Ishikawa (cell line): Measurements from ENCODE around the gene FBXO21.

Experiments
- CEBPB ChIP-seq: IDR thresholded peaks from 2 replicates; pipeline ENCODE4 v1.6.1; 2012
- CREB1 ChIP-seq: IDR thresholded peaks from 2 replicates; pipeline ENCODE4 v1.6.1; 2012; ENCODE audit warnings: low read depth
- EGR1 ChIP-seq: IDR thresholded peaks from 2 replicates; pipeline ENCODE4 v1.6.1; 2012
- EP300 ChIP-seq: IDR thresholded peaks from 2 replicates; pipeline ENCODE4 v1.6.1; 2012; ENCODE audit warnings: borderline replicate concordance
- FOXM1 ChIP-seq: IDR thresholded peaks from 2 replicates; pipeline ENCODE4 v1.6.1; 2012; ENCODE audit warnings: low read depth, borderline replicate concordance
- MAX ChIP-seq: IDR thresholded peaks from 2 replicates; pipeline ENCODE4 v1.6.1; 2012
- NFIC ChIP-seq: IDR thresholded peaks from 2 replicates; pipeline ENCODE4 v1.6.1; 2012
- RAD21 ChIP-seq: IDR thresholded peaks from 2 replicates; pipeline ENCODE4 v1.6.1; 2012; ENCODE audit warnings: low read depth
- REST ChIP-seq: IDR thresholded peaks from 2 replicates; pipeline ENCODE4 v1.6.1; 2012; ENCODE audit warnings: low read depth, mild to moderate bottlenecking
- TAF1 ChIP-seq: IDR thresholded peaks from 2 replicates; pipeline ENCODE4 v1.6.1; 2012; ENCODE audit warnings: low read depth, mild to moderate bottlenecking
- TCF12 ChIP-seq: IDR thresholded peaks from 2 replicates; pipeline ENCODE4 v1.6.1; 2012; ENCODE audit warnings: low read depth
- TEAD4 ChIP-seq: IDR thresholded peaks from 2 replicates; pipeline ENCODE4 v1.6.1; 2012
- USF1 ChIP-seq: IDR thresholded peaks from 2 replicates; pipeline ENCODE4 v1.6.1; 2012
- YY1 ChIP-seq: IDR thresholded peaks from 2 replicates; pipeline ENCODE4 v1.6.1; 2012; ENCODE audit warnings: low read depth
- ZBTB7A ChIP-seq: IDR thresholded peaks from 2 replicates; pipeline ENCODE4 v1.6.1; 2012; ENCODE audit warnings: low read depth

The FBXO21 gene

GRCh38 chr12:117149431-117149830 lies 40.8 kb downstream of the FBXO21 start:
- TF ChIP-seq YY1 (no peak), USF1 (no peak), CEBPB (no peak), MAX (no peak)

- TF ChIP-seq CREB1 (no peak), TEAD4 (no peak)
Measured at GRCh38 chr12:117148642-117149041, 41.6 kb downstream of the FBXO21 start.

GRCh38 chr12:117147639-117148038 lies 42.6 kb downstream of the FBXO21 start:
- TF ChIP-seq TEAD4 = no peak
- no peak for TF ChIP-seq MAX
- no peak for TF ChIP-seq EGR1
- no peak for TF ChIP-seq CEBPB
- no peak for TF ChIP-seq FOXM1
- no peak for TF ChIP-seq REST

- TF ChIP-seq USF1 (no peak), FOXM1 (no peak), EGR1 (no peak), TCF12 (no peak), TAF1 (no peak), RAD21 (no peak), CEBPB (no peak), REST (no peak), ZBTB7A (no peak), NFIC (no peak)
Measured at GRCh38 chr12:117145597-117146154, 44.6 kb downstream of the FBXO21 start.

GRCh38 chr12:117144599-117144998 lies 45.7 kb downstream of the FBXO21 start:
- TF ChIP-seq MAX (no peak), EP300 (no peak), NFIC (no peak), ZBTB7A (no peak), TCF12 (no peak), EGR1 (no peak), RAD21 (no peak), USF1 (no peak), CREB1 (no peak), REST (no peak), TEAD4 (no peak), TAF1 (no peak), CEBPB (no peak), FOXM1 (no peak), YY1 (no peak)
